Ascending aorta (tissue), 2 donors: ENCODE data around the gene EIF2S3. TPM values are rescaled to one million over a fixed set of nuclear protein-coding genes. Genes with fewer than 3 reads are reported as not detected.

ENCODE experiments used
- DNase-seq, 2 donors: peaks; one replicate each; pipeline ENCODE4 v3.0.0-alpha.2; 2019; ENCODE audit warnings: low spot score in 2 of 2
- H3K27ac ChIP-seq, 2 donors: fragments of 200-600 bp; sonication (generic); one replicate each; pipeline ENCODE4 v1.5.1; 2016 to 2017; ENCODE audit warnings: mild to moderate bottlenecking in 1 of 2
- H3K27me3 ChIP-seq: fragments of 200-600 bp; sonication (generic); one replicate; pipeline ENCODE4 v1.5.1; 2017
- H3K36me3 ChIP-seq, 2 donors: fragments of 200-600 bp; sonication (generic); one replicate each; pipeline ENCODE4 v1.5.1; 2016
- H3K4me1 ChIP-seq, 2 donors: fragments of 200-600 bp; sonication (generic); one replicate each; pipeline ENCODE4 v1.5.1; 2016 to 2017; ENCODE audit warnings: mild to moderate bottlenecking in 1 of 2
- H3K4me3 ChIP-seq, 2 donors: fragments of 200-600 bp; sonication (generic); one replicate each; pipeline ENCODE4 v1.5.1; 2016 to 2017; ENCODE audit warnings: mild to moderate bottlenecking in 1 of 2
- H3K9me3 ChIP-seq, 2 donors: fragments of 200-600 bp; sonication (generic); one replicate each; pipeline ENCODE4 v1.5.1; 2016
- intact Hi-C: fragments of 100-400 bp; cut with DNase I; formaldehyde crosslinking; loops from one replicate; pipeline ENCODE4 v1.15.1; 2023
- total RNA-seq: library from RNA; depleted of rRNA; stranded (reverse); fragments of >200 nt; gene quantifications from one replicate; pipeline ENCODE4 v1.1.0, GENCODE V29; 2016
- TF ChIP-seq, protein P1 (sequence below), 3 experiments: fragments of 200-600 bp in 2 of 3; fragments of 450-650 bp in 1 of 3; sonication (generic) in 2 of 3; IDR thresholded peaks; one replicate each; pipeline ENCODE4 v1.5.1; 2016 to 2019; ENCODE audit warnings: antibody characterized with exemption in 3 of 3, mild to moderate bottlenecking in 1 of 3, moderate library complexity in 1 of 3

Gene EIF2S3
- total RNA-seq, 1 donor from 2014 or later, result 60.7 TPM

GRCh38 chrX:24023972-24024669, 30.6 kb upstream of the EIF2S3 start:
- intact Hi-C loops, result loop anchor here (5.0 to 10.0 kb wide), 2 partner anchors 279 to 357 kb away; partner anchors contain the start of genes ACOT9 and PRDX4
- Histone ChIP-seq H3K27ac (peak overlapping the region; percentile 93 to 96), H3K9me3 (no peaks in the 10 kb centered on the region), H3K4me1 (no peaks in the 10 kb centered on the region), H3K36me3 (no peaks in the 10 kb centered on the region), H3K27me3 (no peaks in the 10 kb centered on the region), H3K4me3 (peak overlapping the region; percentile 75 to 94)
- no peak for DNase-seq
- TF ChIP-seq, protein P1, sequence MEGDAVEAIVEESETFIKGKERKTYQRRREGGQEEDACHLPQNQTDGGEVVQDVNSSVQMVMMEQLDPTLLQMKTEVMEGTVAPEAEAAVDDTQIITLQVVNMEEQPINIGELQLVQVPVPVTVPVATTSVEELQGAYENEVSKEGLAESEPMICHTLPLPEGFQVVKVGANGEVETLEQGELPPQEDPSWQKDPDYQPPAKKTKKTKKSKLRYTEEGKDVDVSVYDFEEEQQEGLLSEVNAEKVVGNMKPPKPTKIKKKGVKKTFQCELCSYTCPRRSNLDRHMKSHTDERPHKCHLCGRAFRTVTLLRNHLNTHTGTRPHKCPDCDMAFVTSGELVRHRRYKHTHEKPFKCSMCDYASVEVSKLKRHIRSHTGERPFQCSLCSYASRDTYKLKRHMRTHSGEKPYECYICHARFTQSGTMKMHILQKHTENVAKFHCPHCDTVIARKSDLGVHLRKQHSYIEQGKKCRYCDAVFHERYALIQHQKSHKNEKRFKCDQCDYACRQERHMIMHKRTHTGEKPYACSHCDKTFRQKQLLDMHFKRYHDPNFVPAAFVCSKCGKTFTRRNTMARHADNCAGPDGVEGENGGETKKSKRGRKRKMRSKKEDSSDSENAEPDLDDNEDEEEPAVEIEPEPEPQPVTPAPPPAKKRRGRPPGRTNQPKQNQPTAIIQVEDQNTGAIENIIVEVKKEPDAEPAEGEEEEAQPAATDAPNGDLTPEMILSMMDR (IDR thresholded peaks at IDR 0.05), result no peak

- H3K9me3 ChIP-seq, result no peaks in the 10 kb centered on the region
- DNase-seq, result peak; percentile 43 to 90
- peak overlapping the region; percentile 93 to 96 for H3K27ac ChIP-seq
- H3K36me3 ChIP-seq, result no peaks in the 10 kb centered on the region
- TF ChIP-seq, protein P1 (IDR thresholded peaks at IDR 0.05), result no peak
- H3K4me3 ChIP-seq, result peak overlapping the region; percentile 75 to 94
- intact Hi-C loops, result loop anchor here (1.0 to 10.0 kb wide), 5 partner anchors 29 to 358 kb away; partner anchors contain the start of genes ACOT9, CXorf58, EIF2S3 and PRDX4
- H3K4me1 ChIP-seq, result no peaks in the 10 kb centered on the region
- H3K27me3 ChIP-seq, result no peaks in the 10 kb centered on the region
Measured at GRCh38 chrX:24024819-24025740, 29.7 kb upstream of the EIF2S3 start.

- peak in 1 of 2 donors; percentile 66 for DNase-seq
- H3K4me3 ChIP-seq, result peak overlapping the region; percentile 75 to 94
- no peaks in the 10 kb centered on the region for H3K27me3 ChIP-seq
- intact Hi-C loops, result loop anchor here (1.0 to 10.0 kb wide), 4 partner anchors 28 to 281 kb away; partner anchors contain the start of genes ACOT9, CXorf58, EIF2S3 and SAT1
- TF ChIP-seq, protein P1 (IDR thresholded peaks at IDR 0.05), result no peak
- H3K9me3 ChIP-seq, result no peaks in the 10 kb centered on the region
- H3K4me1 ChIP-seq, result no peaks in the 10 kb centered on the region
- H3K27ac ChIP-seq, result peak overlapping the region; percentile 93 to 96
- H3K36me3 ChIP-seq, result no peaks in the 10 kb centered on the region
Measured at GRCh38 chrX:24025741-24026403, 28.9 kb upstream of the EIF2S3 start.

DNA sequence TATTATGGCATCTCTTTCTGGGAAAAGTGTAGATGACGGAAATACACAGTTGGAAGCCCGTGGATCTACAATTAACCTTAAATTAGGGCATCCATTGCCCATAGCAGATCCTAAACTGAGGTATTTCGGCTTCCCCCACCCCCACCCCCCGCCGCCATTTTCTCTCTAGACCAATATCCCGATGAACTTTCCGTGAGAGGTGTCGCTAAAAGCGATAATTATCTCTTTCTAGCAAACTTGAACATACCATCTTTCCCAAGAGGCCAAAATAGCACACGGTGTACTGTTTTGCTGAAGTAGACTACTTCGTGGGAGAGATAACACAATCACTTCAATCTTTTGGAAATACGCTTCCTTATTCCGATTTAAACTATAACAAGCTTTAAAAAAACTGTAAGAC, 28.3 kb upstream of the EIF2S3 start:
- H3K27ac ChIP-seq, result peak overlapping the region; percentile 93 to 96
- TF ChIP-seq, protein P1 (IDR thresholded peaks at IDR 0.05), result no peak
- H3K36me3 ChIP-seq, result no peaks in the 10 kb centered on the region
- H3K27me3 ChIP-seq, result no peaks in the 10 kb centered on the region
- DNase-seq, result no peak
- no peaks in the 10 kb centered on the region for H3K9me3 ChIP-seq
- H3K4me1 ChIP-seq, result no peaks in the 10 kb centered on the region
- peak overlapping the region; percentile 75 to 94 for H3K4me3 ChIP-seq
- intact Hi-C loops, result loop anchor here (5.0 to 10.0 kb wide), 2 partner anchors 244 to 282 kb away; partner anchors contain the start of genes ACOT9 and SAT1

DNA sequence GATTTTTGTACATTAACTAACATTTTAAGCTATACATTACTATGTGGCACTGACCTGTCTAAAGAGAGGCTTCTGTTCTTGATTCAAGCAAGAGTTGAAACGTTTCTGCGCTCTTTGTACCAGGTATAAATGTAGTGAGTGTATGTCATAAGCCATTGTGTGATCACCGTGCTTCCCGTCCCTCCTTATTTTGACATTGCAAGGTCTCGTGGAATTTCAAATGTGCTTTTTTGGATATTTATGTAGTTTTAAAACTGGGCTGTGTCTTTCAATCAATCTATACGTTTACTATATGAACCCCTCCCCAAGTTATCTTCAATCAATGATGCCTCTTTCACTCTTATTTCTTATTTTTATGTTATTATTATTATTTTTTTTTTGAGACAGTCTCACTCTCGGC, 27.7 kb upstream of the EIF2S3 start, which contains the start of gene KLHL15:
Gene KLHL15, minus strand, starts transcription at position 101 of the 400 bp plus-strand sequence. CDS start 20,493 bp downstream, outside the sequence.
- intact Hi-C loops, result loop anchor here (5.0 to 10.0 kb wide), 2 partner anchors 245 to 282 kb away; partner anchors contain the start of genes ACOT9 and SAT1
- Histone ChIP-seq H3K27me3 (no peaks in the 10 kb centered on the region), H3K27ac (peak within 1 kb of the TSS; percentile 93 to 96), H3K9me3 (no peaks in the 10 kb centered on the region), H3K36me3 (no peaks in the 10 kb centered on the region), H3K4me3 (peak within 1 kb of the TSS; percentile 75 to 94), H3K4me1 (no peaks in the 10 kb centered on the region)
- TF ChIP-seq, protein P1 (IDR thresholded peaks at IDR 0.05), result no peak
- DNase-seq, result no peak
